GM12865 (cell line): ENCODE data around the gene PTPN18.

Source experiments
- DNase-seq: peaks from one replicate; pipeline ENCODE4 v3.0.0; 2010; ENCODE audit warnings: low read depth
- H3K4me3 ChIP-seq: 2 replicates; pipeline ENCODE4 v1.5.1; 2011; ENCODE audit warnings: mild to moderate bottlenecking, low read depth, low read length, control low read depth
- CTCF ChIP-seq: IDR thresholded peaks from 2 replicates; pipeline ENCODE4 v1.5.1; 2011; ENCODE audit warnings: low read length, control low read depth, low read depth, inconsistent platforms; ENCODE audit not compliant: insufficient read depth; ENCODE audit errors: missing control alignments

The PTPN18 gene

GRCh38 chr2:130375291-130376266 is 19.7 kb downstream of the PTPN18 start:
- no peak for DNase-seq
- no peak overlapping the region for H3K4me3 ChIP-seq
- no peak for TF ChIP-seq CTCF

- H3K4me3 ChIP-seq: peak overlapping the region; percentile 27
- DNase-seq: peak; percentile 88
- TF ChIP-seq CTCF: peak; percentile 19
Observed at GRCh38 chr2:130376433-130377293, 20.8 kb downstream of the PTPN18 start.

- TF ChIP-seq CTCF: no peak
- no peak for DNase-seq
- peak overlapping the region; percentile 27 for H3K4me3 ChIP-seq
Observed at GRCh38 chr2:130377491-130377890, 21.6 kb downstream of the PTPN18 start.

- no peak for DNase-seq
- no peak for TF ChIP-seq CTCF
- no peak overlapping the region for H3K4me3 ChIP-seq
Observed at GRCh38 chr2:130378206-130378897, 22.5 kb downstream of the PTPN18 start.

GRCh38 chr2:130378898-130379214 is 23.0 kb downstream of the PTPN18 start:
- no peak overlapping the region for H3K4me3 ChIP-seq
- no peak for DNase-seq
- no peak for TF ChIP-seq CTCF

GRCh38 chr2:130380096-130380934 is 24.5 kb downstream of the PTPN18 start:
- no peak for TF ChIP-seq CTCF
- no peak overlapping the region for H3K4me3 ChIP-seq
- no peak for DNase-seq
